ENCODE results near the gene AGPAT3.

Gene AGPAT3

GRCh38 chr21:43939443-43940328 lies 74.7 kb downstream of the AGPAT3 start:
- no peak for DNase-seq

DNA sequence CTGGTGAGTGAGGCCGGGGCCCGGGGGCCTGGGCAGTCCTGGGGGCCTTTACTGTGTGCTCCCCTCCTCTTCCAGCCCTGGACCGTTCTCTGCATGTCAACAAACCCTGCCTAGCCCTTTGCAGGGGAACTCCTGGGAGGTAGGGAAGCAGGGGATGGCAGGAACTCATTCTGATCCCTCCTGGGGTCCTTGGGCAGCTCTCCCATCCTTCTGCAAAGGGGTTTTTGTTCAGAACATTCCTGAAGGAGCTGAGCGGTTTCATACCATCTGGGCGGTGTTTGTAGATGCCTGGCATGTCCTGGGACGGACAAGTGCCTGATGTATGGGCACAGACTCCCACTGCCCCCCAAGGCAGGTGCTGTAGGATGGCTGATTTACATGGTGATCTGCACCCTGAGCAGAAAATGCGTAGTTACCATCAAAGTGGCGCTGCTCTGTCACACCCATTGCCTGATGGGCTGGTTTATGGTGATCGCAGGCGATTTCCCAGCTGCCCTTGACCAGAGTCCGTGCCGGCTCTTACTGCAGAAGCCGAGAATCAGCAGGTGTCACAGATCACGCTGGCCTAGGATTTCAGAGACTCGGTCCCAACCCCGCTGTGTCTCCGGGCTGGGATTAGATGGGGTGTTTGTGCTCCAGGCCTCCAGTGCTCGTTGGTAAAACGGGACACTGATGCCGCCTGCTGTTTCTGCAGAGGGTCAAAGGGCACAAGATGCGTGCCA lies 75.5 kb downstream of the AGPAT3 start:
- DNase-seq: no peak

- no peak for DNase-seq
Measured at GRCh38 chr21:43942201-43942600, 77.2 kb downstream of the AGPAT3 start.

GRCh38 chr21:43942621-43943020 lies 77.6 kb downstream of the AGPAT3 start:
- no peak for DNase-seq

- DNase-seq: no peak
Measured at GRCh38 chr21:43943512-43944077, 78.6 kb downstream of the AGPAT3 start.

DNA sequence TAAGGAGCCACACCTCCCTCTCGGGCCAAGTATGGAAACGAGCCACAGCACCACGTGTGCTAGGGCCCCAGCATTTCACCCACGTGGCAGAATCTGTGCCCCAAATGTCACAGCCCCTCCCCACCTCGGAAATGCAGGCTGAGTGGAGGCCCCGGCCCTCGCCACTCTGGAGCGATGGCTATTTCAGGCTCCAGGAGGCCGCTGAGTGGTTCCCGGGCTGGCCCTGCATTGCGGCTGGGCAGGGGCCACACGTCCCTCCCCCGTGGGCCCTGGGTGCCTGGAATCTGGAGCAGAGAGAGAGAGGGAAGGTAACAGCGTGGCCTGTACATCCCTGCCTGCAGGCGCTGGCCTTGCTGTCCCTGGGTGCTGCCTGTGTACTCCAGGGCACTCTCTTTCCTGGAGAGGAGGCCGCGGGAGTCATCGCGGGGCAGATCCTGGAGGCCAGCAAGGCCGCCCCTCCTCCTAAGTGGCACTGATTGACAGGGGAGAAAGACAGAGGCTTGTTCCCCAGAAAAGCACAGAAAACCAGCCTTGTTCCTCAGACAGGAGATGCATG lies 79.1 kb downstream of the AGPAT3 start:
- no peak for DNase-seq

DNA sequence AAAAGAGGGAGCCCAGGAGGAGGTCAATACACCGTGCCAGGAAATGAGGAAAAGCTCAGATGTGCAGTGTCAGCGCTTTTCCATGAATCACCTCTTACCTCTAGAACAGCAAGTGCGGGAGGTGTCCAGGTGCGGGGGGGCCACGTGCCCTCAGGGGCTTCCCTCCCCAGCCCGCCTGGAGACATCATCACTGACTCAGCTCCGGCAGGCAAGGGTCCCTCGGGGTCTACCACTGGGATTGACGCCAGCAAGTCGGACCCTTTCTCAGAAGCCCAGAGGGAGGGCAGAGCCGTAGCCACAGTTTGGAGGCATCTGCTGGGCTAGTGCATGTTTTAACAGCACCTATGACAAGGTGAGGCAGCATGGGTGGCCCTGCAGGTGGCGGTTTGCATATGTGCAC lies 79.7 kb downstream of the AGPAT3 start:
- no peak for DNase-seq

DNA sequence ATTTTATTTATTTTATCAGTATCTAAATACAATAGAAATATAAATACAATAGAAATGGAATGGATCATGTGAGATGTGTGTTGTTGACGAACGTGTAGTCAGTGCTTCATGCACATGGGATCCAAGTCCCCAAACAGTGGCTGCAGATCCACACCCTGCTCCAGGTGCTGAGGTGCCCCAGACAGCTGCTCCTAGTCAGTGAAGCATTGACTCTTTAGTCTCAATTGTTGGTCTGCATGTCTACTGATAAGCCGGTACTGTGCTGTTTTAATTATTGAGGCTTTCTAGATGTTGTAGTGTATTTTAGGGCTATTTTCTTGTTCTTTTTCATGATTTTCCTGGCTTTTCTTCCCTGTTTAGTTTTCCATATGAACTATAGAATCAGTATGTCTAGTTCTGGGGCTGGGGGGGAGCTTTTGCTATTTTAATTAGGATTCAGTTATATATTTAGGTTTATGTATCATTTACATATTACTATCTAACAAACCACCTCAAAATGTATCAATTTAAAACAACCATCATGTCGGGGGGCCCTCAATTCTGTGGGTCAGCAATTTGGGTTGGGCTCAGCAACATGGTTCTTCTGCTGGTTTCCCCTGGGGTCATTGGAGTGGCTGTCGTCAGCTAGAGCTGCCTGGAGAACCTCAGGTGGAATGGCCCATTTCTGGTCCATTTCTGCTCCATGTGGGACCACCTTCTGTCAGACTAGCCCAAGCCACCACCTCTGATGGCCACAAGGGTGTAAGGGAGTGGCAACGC lies 83.9 kb downstream of the AGPAT3 start:
- no peak for DNase-seq

DNA sequence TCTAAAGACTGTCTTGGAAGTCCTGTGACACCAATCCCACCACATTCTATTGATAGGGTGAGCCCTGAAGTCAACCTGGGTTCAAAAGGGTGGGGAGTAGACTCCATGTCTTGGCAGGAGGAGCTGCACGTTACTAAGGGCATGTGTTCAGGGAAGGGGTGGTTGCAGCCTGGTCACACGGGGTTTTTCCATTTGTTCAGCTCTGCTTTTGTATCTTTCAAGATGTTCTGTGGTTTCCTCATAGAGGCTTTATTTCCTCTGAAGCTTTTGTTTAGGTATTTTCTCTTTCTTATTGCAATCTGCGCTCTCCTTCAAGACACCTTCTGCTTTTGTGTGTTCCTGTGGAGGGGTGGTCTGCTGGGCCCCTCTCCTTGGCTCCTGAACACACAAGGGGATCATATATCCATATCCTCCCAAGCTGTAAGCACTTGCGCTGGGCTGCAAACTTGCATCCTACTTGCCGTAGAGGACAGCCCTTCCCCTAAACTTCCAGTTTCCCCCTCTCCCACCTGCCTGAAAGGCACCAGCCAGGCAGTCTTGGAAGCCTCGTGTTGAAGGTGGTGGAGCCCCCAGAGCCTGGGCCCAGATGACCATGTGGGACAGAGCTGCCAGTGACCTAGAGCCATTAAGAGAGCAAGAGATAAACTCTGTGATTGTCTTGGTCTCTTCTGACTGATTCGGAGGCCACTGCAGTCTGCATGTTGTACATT lies 84.6 kb downstream of the AGPAT3 start:
- DNase-seq: no peak

GRCh38 chr21:43950481-43950880 lies 85.5 kb downstream of the AGPAT3 start:
- DNase-seq: no peak

DNA sequence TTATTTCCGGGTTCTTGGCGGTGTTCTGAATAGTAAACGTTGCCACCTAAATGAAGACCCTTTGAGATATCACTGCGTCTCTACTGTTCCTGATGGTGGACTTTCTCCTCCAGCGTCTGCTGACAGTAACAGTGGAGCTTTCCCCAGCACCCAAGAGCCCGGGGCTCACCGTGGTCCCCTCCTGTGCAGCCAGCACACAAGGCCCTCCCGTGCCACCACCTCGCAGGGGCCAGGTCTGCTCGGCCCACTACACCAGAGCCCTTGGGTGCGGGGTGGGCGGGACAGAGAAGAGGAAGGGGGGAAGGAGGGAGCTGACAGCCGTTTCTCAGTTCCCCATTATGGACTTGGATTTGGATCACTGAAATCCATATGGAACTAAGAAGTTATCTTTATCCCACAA lies 85.9 kb downstream of the AGPAT3 start:
- no peak for DNase-seq

GRCh38 chr21:43951911-43952703 lies 87.1 kb downstream of the AGPAT3 start:
- DNase-seq: no peak

GRCh38 chr21:43953021-43953420 lies 88.0 kb downstream of the AGPAT3 start:
- no peak for DNase-seq

DNA sequence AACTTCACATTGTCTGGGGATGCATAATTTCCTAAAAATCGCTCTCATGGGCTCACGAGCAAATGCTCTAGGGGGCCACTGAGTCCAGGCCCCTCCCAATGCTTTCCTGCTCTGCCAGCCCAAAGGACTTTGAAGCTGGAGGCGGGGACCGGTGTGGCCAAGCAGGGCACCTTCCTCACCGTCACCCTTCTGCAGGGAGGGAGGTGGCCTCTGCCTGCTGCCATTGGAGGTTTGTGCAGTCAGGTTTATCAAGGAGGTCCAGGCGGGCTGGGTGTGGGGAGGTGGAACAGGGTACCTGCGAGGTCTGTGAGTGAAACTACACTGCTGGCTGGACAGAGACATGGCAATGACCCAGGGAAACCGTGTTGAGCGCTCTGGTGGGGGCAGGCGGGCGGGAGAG lies 89.0 kb downstream of the AGPAT3 start:
- DNase-seq: no peak

GRCh38 chr21:43954896-43955295 lies 89.9 kb downstream of the AGPAT3 start:
- DNase-seq: no peak

GRCh38 chr21:43956019-43956669 lies 91.1 kb downstream of the AGPAT3 start:
- no peak for DNase-seq

GRCh38 chr21:43956670-43957035 lies 91.6 kb downstream of the AGPAT3 start:
- no peak for DNase-seq

- no peak for DNase-seq
Measured at GRCh38 chr21:43957128-43957571, 92.1 kb downstream of the AGPAT3 start.

- DNase-seq: no peak
Measured at GRCh38 chr21:43957611-43958362, 92.8 kb downstream of the AGPAT3 start.

Data from femur (tissue), 1 donor.